Activated naive CD4-positive, alpha-beta T cell treated with Interleukin-2 at 50 U/mL for 16 hours (primary cell): ENCODE data around the gene CDK13.
"Not testable (repeated sequence)": the region's sequence is repeated elsewhere in the genome, so short reads cannot be mapped to it uniquely, and the experiment has no call there.

ENCODE experiments used
- DNase-seq: peaks from one replicate; pipeline ENCODE4 v3.0.0-alpha.2; 2020

The CDK13 gene

GRCh38 chr7:40105879-40106473 lies 155.9 kb downstream of the CDK13 start:
- DNase-seq: no peak

DNA sequence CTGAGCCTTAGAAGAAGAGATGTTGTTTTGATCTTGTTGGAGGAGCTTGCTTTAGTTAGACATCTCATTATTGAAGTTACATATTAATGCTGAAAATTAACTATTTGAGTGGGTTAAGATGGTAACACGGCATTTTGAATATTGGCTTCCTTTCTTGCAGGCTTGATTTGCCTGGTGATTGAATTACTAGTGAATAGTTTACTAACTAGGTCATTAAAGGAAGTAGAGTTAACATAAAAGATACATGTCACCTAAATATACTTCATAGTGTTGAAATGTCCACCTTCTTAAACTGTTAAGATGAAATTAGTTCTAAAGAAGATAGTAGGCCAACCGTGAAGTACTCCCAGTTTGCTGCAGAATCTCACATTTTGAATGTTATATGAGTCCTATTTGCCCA lies 165.9 kb downstream of the CDK13 start:
- DNase-seq: no peak

DNA sequence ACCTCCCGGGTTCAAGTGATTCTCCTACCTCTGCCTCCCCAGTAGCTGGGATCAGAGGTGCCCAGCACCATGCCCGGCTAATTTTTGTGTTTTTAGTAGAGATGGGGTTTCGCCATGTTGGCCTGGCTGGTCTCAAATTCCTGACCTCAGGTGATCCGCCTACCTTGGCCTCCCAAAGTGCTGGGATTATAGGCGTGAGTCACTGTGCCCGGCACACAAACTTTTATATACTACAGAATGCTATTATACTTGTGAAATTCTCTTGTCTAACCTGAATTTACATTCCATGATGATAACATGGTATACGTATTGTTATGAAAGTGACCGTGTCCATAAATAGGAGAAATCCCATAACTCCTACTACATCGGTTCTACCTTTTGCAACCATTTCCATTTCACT lies 167.1 kb downstream of the CDK13 start:
- DNase-seq: not testable (repeated sequence)

- DNase-seq: not testable (repeated sequence)
Observed at GRCh38 chr7:40118201-40118600, 168.1 kb downstream of the CDK13 start.

- DNase-seq: no peak
Observed at GRCh38 chr7:40120020-40120419, 170.0 kb downstream of the CDK13 start.

- DNase-seq: not testable (repeated sequence)
Observed at GRCh38 chr7:40122100-40122939, 172.3 kb downstream of the CDK13 start.

GRCh38 chr7:40122940-40123254 lies 172.8 kb downstream of the CDK13 start:
- DNase-seq: no peak

DNA sequence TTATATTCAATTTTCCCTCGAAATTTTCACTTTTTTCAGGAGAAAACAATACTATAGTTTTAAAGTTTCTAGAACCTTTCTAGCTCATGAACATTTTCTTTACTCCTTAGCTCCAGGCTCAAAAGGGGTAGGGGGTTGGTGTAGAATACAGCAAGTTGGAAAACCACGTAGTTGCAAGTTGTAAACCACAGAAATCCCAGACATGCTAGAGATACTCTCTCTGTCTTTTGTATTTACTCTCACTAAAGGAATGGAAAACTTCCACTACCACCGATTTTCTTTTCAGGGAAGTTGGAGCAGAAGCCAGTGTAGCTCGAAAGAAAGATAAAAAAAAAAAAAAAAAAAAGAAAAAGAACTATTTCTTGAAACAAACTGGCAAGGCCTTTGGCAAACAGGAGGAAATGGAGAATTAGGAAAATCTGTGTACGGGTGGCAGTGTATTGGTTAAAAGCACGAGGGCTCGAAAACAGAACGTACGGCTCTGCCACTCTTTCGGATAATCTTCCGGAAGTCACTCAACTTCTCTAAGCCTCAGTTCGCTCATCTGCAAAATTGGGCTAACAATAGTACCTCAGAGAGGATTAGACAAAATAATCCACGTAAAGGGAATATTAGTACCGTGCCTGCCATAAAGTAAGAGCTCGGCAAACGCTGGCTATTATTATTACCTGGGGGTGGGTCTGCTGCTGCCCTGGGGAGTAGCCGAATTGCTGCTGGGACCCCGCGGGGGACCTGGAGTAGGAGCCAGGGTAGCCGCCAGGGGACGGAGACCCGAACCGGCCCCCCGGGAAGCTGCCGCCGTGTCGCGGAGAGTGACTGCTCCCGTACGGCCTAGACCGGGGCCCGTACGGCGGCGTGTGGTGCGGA lies 183.7 kb downstream of the CDK13 start:
- no peak for DNase-seq

DNA sequence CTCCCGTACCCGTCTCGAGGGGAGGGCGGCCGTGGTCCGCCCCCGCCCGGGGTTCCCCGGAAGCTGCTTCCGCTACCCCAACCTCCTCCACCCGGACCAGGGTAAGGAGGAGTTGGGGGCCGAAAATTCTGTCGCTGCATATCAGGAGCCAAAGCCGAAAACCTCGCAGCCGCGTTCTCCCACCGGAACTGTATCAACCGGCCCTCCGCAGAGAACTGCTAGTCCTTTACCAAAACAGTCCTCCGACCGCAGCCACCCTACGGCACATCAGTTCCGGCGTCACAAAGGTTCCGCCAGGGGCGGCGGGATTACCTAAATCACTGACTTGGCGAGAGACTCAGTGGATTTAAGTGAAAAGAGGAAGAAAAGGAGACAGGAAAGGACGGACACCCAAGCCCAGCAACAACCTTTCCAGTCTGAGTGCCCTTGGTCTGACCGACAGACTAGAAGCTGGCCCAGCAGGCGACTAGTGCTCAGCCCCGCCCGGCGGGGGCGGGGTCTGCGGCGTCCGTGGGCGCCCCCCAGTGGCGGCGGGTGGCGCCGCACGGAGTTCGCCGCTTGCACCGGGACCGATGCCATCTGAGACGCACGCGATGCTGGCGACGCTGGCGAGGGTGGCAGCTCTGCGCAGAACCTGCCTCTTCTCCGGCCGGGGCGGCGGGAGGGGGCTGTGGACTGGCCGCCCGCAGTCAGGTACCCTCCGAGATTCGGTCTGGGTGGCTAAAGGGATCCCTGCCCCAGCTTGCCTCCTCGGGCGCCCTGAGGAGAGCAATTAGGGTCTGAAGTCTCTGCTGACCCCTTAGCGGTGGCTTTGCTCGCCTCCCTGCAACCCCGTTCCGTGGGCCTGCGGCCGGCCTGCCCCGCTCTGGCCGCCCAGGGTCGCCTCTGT lies 184.6 kb downstream of the CDK13 start, which contains the start of the genes MPLKIP and SUGCT:
Gene MPLKIP, minus strand, starts transcription at position 195 of the 889 bp plus-strand sequence. Its CDS starts 55 bp downstream, at position 140.
Gene SUGCT, plus strand, starts transcription at position 578 of the 889 bp plus-strand sequence.
- DNase-seq: peak; percentile 86

GRCh38 chr7:40135317-40135610 lies 185.2 kb downstream of the CDK13 start:
- DNase-seq: no peak

GRCh38 chr7:40137563-40137962 lies 187.5 kb downstream of the CDK13 start:
- DNase-seq: no peak

- DNase-seq: no peak
Observed at GRCh38 chr7:40138973-40139372, 188.9 kb downstream of the CDK13 start.

GRCh38 chr7:40139891-40140290 lies 189.8 kb downstream of the CDK13 start:
- DNase-seq: not testable (repeated sequence)

GRCh38 chr7:40141916-40142315 lies 191.9 kb downstream of the CDK13 start:
- not testable (repeated sequence) for DNase-seq

DNA sequence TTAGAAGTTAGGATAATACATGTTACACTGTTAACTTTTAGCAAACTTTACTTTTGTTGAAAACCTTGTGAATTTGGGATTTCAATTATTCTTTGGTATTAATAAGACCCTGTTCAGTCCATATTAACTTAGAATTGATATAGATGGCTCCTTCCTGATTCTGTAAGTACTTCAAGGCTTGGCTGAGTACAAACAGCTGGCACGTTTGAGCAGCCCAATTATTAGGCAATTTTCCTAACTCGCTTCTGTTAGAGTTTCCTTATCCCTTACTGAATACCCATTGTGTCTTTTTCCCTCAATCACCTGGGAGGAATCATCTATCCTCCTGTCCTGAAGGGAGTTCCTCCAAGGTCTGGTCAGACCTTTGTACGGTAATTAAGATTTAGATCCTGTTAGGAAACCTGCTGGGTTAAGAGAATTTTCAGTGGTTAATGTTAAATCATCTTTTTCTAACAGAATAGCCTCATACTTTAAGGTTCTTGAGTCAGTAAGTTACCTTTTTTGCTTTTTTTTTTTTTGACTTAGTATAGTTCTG lies 195.6 kb downstream of the CDK13 start:
- not testable (repeated sequence) for DNase-seq

- DNase-seq: no peak
Observed at GRCh38 chr7:40147371-40148246, 197.6 kb downstream of the CDK13 start.

- not testable (repeated sequence) for DNase-seq
Observed at GRCh38 chr7:40148247-40148580, 198.2 kb downstream of the CDK13 start.

GRCh38 chr7:40148671-40149070 lies 198.6 kb downstream of the CDK13 start:
- DNase-seq: no peak
